Brain microvascular endothelial cell (primary cell): ENCODE results near the gene RILPL2.
"Not testable (repeated sequence)": the region's sequence is repeated elsewhere in the genome, so short reads cannot be mapped to it uniquely, and the experiment has no call there.

Source experiments
- DNase-seq: peaks from one replicate; pipeline ENCODE4 v3.0.0-alpha.2; 2020
- H3K27ac ChIP-seq: fragments of 250-450 bp; sonication (Bioruptor Pico); 2 replicates; pipeline ENCODE4 v1.5.1; 2020; ENCODE audit warnings: mild to moderate bottlenecking, moderate library complexity
- H3K27me3 ChIP-seq: fragments of 250-450 bp; sonication (Bioruptor Pico); replicated peaks from 2 replicates; pipeline ENCODE4 v1.5.1; 2020; ENCODE audit warnings: mild to moderate bottlenecking
- H3K36me3 ChIP-seq: fragments of 250-450 bp; sonication (Bioruptor Pico); replicated peaks from 2 replicates; pipeline ENCODE4 v1.5.1; 2020; ENCODE audit warnings: mild to moderate bottlenecking
- H3K4me3 ChIP-seq: 2 replicates; pipeline ENCODE4 v1.5.1; 2011; ENCODE audit warnings: low read depth, mild to moderate bottlenecking, control low read depth, low read length, moderate library complexity
- CTCF ChIP-seq: IDR thresholded peaks from 2 replicates; pipeline ENCODE4 v1.5.1; 2011; ENCODE audit warnings: low read depth, mild to moderate bottlenecking, moderate library complexity, low read length, control low read depth, inconsistent platforms; ENCODE audit errors: missing control alignments
- in situ Hi-C: cut with HindIII; loops from 2 replicates; pipeline ENCODE4 v1.10.0; 2017; ENCODE audit warnings: low sequenced_read_pairs, low pct_ligation_motif_present

The RILPL2 gene

GRCh38 chr12:123436017-123436964, at the start of gene RILPL2:
Gene RILPL2 (minus strand): TSS chr12:123436684. CDS start chr12:123436420, 264 bp downstream.
- no peaks in the 10 kb centered on the region for H3K27me3 ChIP-seq
- peak within 1 kb of the TSS; percentile 56 for H3K27ac ChIP-seq
- in situ Hi-C loops, result no loop called here
- peak within 1 kb of the TSS; percentile 81 for H3K4me3 ChIP-seq
- DNase-seq, result peak; percentile 77
- peak; percentile 1 for TF ChIP-seq CTCF
- no peaks in the 10 kb centered on the region for H3K36me3 ChIP-seq

- in situ Hi-C loops, result no loop called here
- H3K27me3 ChIP-seq, result no peaks in the 10 kb centered on the region
- TF ChIP-seq CTCF, result no peak
- DNase-seq, result no peak
- H3K36me3 ChIP-seq, result peaks cover under 1% of the 10 kb centered on the region
- no peak overlapping the region for H3K27ac ChIP-seq
- H3K4me3 ChIP-seq, result no peak overlapping the region
These were observed 49.3 kb upstream of the RILPL2 start for GRCh38 chr12:123485756-123486155.

- peaks cover 10% of the 10 kb centered on the region for H3K36me3 ChIP-seq
- H3K4me3 ChIP-seq, result no peak overlapping the region
- no peak for TF ChIP-seq CTCF
- H3K27ac ChIP-seq, result no peak overlapping the region
- no peak for DNase-seq
- in situ Hi-C loops, result no loop called here
- no peaks in the 10 kb centered on the region for H3K27me3 ChIP-seq
These were observed 47.2 kb upstream of the RILPL2 start for GRCh38 chr12:123483602-123484248.

GRCh38 chr12:123482876-123483275, 46.4 kb upstream of the RILPL2 start:
- H3K27ac ChIP-seq, result no peak overlapping the region
- H3K36me3 ChIP-seq, result peaks cover 10% of the 10 kb centered on the region
- no peak overlapping the region for H3K4me3 ChIP-seq
- no peak for TF ChIP-seq CTCF
- DNase-seq, result no peak
- in situ Hi-C loops, result no loop called here
- H3K27me3 ChIP-seq, result no peaks in the 10 kb centered on the region

GRCh38 chr12:123481251-123481650, 44.8 kb upstream of the RILPL2 start:
- H3K27ac ChIP-seq, H3K4me3 ChIP-seq, in situ Hi-C loops, H3K27me3 ChIP-seq, DNase-seq: not testable (repeated sequence)
- H3K36me3 ChIP-seq, result peaks cover 13% of the 10 kb centered on the region

- Histone ChIP-seq H3K36me3 (peaks cover 20% of the 10 kb centered on the region), H3K4me3 (no peak overlapping the region), H3K27ac (peak overlapping the region; percentile 28), H3K27me3 (no peaks in the 10 kb centered on the region)
- in situ Hi-C loops, result no loop called here
- no peak for DNase-seq
- TF ChIP-seq CTCF, result no peak
These were observed 43.1 kb upstream of the RILPL2 start for GRCh38 chr12:123479442-123480180.
